ENCODE measurements around the gene GHRL. TPM values are rescaled to one million over a fixed set of nuclear protein-coding genes. Genes with fewer than 3 reads are reported as not detected.

Gene GHRL
- total and polyA plus RNA-seq, 12 donors, result 0.33 to 2.2 (median 0.97) TPM; not detected in 7

- H3K4me1 ChIP-seq (replicated peaks in 1 of 2), result no peaks in the 10 kb centered on the region
- 91 to 92% (median 91%) methylated on average over 7 to 11 of the region's 11 CpGs for WGBS, 4 donors
These were observed 41.3 kb upstream of the GHRL start for GRCh38 chr3:10334042-10334441.

GRCh38 chr3:10333349-10333650, 40.6 kb upstream of the GHRL start:
- H3K4me3 ChIP-seq, result no peak overlapping the region
- H3K27ac ChIP-seq, result no peak overlapping the region
- no peak for DNase-seq
- H3K4me1 ChIP-seq (replicated peaks in 1 of 2), result no peaks in the 10 kb centered on the region
- no peaks in the 10 kb centered on the region for H3K27me3 ChIP-seq
- no peak for TF ChIP-seq CTCF (IDR thresholded peaks at IDR 0.05)
- no peak for TF ChIP-seq POLR2A (IDR thresholded peaks at IDR 0.05)
- no peaks in the 10 kb centered on the region for H3K9me3 ChIP-seq (replicated peaks in 1 of 3)
- WGBS, 4 donors, result 33 to 87% (median 66%) methylated on average over 2 of the region's 2 CpGs
- intact Hi-C loops (cut with DNase I), result no loop called here
- no peaks in the 10 kb centered on the region for H3K36me3 ChIP-seq (replicated peaks in 1 of 2)

More at GRCh38 chr3:10334042-10334441, 41.3 kb upstream of the GHRL start:
- H3K4me3 ChIP-seq, result no peak overlapping the region
- no peak overlapping the region for H3K27ac ChIP-seq
- no peaks in the 10 kb centered on the region for H3K9me3 ChIP-seq (replicated peaks in 1 of 3)
- intact Hi-C loops (cut with DNase I), result no loop called here
- H3K27me3 ChIP-seq, result no peaks in the 10 kb centered on the region
- TF ChIP-seq CTCF (IDR thresholded peaks at IDR 0.05) (no peak), POLR2A (IDR thresholded peaks at IDR 0.05) (no peak)
- H3K36me3 ChIP-seq (replicated peaks in 1 of 2), result no peaks in the 10 kb centered on the region
- no peak for DNase-seq

GRCh38 chr3:10332481-10333348, 40.0 kb upstream of the GHRL start:
- no peaks in the 10 kb centered on the region for H3K9me3 ChIP-seq (replicated peaks in 1 of 3)
- intact Hi-C loops (cut with DNase I), result no loop called here

GRCh38 chr3:10331320-10331719, 38.6 kb upstream of the GHRL start:
- no peak for DNase-seq
- TF ChIP-seq CTCF (IDR thresholded peaks at IDR 0.05), result no peak
- no peak for TF ChIP-seq POLR2A (IDR thresholded peaks at IDR 0.05)
- Histone ChIP-seq H3K36me3 (replicated peaks in 1 of 2) (no peaks in the 10 kb centered on the region), H3K4me3 (no peak overlapping the region), H3K27ac (no peak overlapping the region), H3K4me1 (replicated peaks in 1 of 2) (no peaks in the 10 kb centered on the region), H3K27me3 (no peaks in the 10 kb centered on the region), H3K9me3 (replicated peaks in 1 of 3) (no peaks in the 10 kb centered on the region)
- intact Hi-C loops (cut with DNase I), result no loop called here
- WGBS, 4 donors, result 71 to 88% (median 85%) methylated on average over 8 of the region's 8 CpGs

More at GRCh38 chr3:10332481-10333348, 40.0 kb upstream of the GHRL start:
- Histone ChIP-seq H3K4me1 (replicated peaks in 1 of 2) (no peaks in the 10 kb centered on the region), H3K4me3 (no peak overlapping the region), H3K27me3 (no peaks in the 10 kb centered on the region), H3K36me3 (replicated peaks in 1 of 2) (no peaks in the 10 kb centered on the region), H3K27ac (no peak overlapping the region)
- no peak for TF ChIP-seq POLR2A (IDR thresholded peaks at IDR 0.05)
- no peak for TF ChIP-seq CTCF (IDR thresholded peaks at IDR 0.05)
- 83 to 93% (median 90%) methylated on average over 16 to 20 of the region's 20 CpGs for WGBS, 4 donors
- DNase-seq, result no peak

Measured in adrenal gland (tissue), 12 donors.